Measurements from ENCODE around the gene FARS2. TPM values are rescaled to one million over a fixed set of nuclear protein-coding genes. Genes with fewer than 3 reads are reported as not detected.

FARS2 gene
- polyA plus RNA-seq, 4 donors: 13.9 to 21.7 (median 19.6) TPM

DNA sequence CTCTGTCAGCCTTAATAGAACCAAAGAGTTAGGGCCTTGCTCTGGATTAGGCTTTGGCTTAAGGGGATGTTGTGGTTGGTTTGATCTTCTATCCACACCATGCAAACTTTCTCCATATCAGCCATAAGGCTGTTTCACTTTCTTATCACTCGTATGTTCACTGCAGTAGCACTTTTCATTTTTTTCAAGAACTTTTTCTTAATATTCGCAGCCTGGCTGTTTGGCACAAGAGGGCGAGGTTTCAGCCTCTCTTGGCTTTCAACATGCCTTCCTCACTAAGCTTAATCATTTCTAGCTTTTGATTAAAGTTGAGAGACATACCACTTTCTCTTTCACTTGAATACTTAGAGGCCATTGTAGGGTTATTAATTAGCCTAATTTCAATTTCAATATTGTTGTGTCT is 552.3 kb downstream of the FARS2 start:
- DNase-seq (ENCODE audit: low read depth in 4 of 4, low spot score in 3 of 4): no peak

DNA sequence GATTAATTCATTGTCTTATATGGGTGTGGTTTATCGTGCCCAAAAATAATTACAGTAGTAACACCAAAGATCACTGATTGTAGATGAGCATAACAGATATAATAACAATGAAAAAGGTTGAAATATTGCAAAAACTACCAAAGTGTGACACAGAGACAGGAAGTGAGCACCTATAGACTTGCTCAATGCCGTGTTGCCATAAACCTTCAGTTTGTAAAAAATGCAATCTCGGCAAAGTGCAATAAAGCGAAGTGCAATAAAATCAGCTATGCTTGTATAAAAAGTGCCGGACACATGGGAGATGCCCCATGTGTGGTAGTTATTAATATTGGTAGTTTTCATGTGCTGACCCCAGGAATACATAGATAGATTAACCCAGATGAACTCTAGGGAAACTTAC is 552.8 kb downstream of the FARS2 start:
- DNase-seq (ENCODE audit: low read depth in 4 of 4, low spot score in 3 of 4): no peak

DNA sequence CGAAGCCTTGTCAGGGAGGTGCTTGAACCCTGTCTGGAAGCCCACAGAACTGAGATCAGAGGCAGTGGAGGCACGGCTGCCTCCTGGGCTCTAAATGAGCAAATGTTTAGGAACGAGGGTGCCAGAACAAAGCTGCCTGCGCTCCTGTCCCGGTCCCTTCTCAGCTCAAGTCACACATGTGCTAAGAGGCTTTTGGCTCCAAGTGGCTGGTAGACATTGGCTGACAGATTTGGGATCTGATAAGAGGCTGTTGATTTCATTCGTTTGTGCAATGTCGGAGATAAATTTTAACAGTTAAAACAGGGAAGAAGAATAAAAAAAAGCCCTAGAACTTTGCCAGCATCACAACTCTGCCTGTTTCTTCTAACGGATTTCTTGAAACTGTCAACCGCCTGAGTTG is 553.6 kb downstream of the FARS2 start:
- no peak for DNase-seq (ENCODE audit: low read depth in 4 of 4, low spot score in 3 of 4)

DNA sequence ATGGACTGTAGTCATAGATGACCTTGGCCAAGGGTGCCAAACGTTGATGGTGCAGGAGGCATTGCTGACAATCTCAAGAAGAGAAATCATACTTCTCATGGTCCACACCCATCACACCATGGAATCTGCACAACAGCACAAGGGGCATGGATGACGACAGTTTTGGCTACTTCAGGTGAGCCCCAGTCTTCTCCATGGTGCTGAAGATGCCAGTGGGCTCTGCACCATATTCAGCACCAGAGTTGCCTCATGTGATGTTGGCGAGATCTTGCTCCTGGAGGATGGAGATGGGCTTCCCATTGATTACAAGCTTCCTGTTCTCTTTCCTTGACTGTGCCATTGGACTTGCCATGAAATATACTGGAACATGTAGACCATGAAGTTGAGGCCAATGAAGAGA is 556.6 kb downstream of the FARS2 start:
- no peak for DNase-seq (ENCODE audit: low read depth in 4 of 4, low spot score in 3 of 4)

DNA sequence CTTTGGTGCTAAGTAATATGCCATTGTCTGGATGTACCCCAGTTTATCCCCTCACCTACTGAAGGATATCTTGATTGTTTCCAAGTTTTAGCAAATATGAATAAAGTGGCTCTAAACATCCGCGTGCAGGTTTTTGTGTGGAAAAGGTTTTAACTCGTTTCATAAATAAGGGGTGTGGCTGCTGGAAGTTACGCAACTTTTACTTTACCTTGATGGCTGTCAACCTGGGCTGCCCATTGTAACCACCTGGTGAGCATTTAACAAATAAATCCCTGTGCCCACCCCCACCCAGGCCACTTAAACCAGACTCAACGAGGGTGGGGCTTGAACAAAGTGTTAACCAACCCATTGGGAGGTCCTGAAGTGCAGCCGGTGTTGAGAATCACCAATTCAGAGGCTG is 557.6 kb downstream of the FARS2 start:
- DNase-seq (ENCODE audit: low read depth in 4 of 4, low spot score in 3 of 4): no peak

Other genes starting within 250 kb of the FARS2 start
- 1 to 10 TPM; 2.0 to 2.4 (median 2.3) TPM for gene PPP1R3G, start 176.2 kb upstream of the FARS2 start, polyA plus RNA-seq (ENCODE audit: insufficient read length in 4 of 4)
- gene LYRM4, start 563 bp upstream of the FARS2 start, polyA plus RNA-seq (ENCODE audit: insufficient read length in 4 of 4): 10 to 100 TPM; 38.6 to 45.7 (median 43.1) TPM